Neural progenitor cell (in vitro differentiated cells): ENCODE data around the gene KISS1. TPM values are rescaled to one million over a fixed set of nuclear protein-coding genes. Genes with fewer than 3 reads are reported as not detected.

Experiments used
- DNase-seq: peaks from one replicate; pipeline ENCODE4 v3.0.0-alpha.2; 2016; ENCODE audit warnings: low spot score
- H2AFZ ChIP-seq: fragments of 200-600 bp; sonication (generic); replicated peaks from 2 replicates; pipeline ENCODE4 v1.6.1; 2016; ENCODE audit warnings: antibody characterized with exemption
- H3F3A ChIP-seq: fragments of 200-600 bp; sonication (generic); 2 replicates; pipeline ENCODE4 v1.6.1; 2016; ENCODE audit warnings: antibody characterized with exemption, low read depth
- H3K27ac ChIP-seq: fragments of 200-600 bp; sonication (generic); 2 replicates; pipeline ENCODE4 v1.5.1; 2016; ENCODE audit warnings: mild to moderate bottlenecking
- H3K27me3 ChIP-seq: fragments of 200-600 bp; sonication (generic); 2 replicates; pipeline ENCODE4 v1.6.1; 2016; ENCODE audit warnings: mild to moderate bottlenecking, moderate library complexity
- H3K36me3 ChIP-seq: fragments of 200-600 bp; sonication (generic); 2 replicates; pipeline ENCODE4 v1.5.1; 2016
- H3K4me1 ChIP-seq: fragments of 200-600 bp; sonication (generic); 2 replicates; pipeline ENCODE4 v1.6.1; 2016; ENCODE audit warnings: mixed run types
- H3K4me2 ChIP-seq: fragments of 200-600 bp; sonication (generic); 2 replicates; pipeline ENCODE4 v1.6.1; 2016
- H3K4me3 ChIP-seq: fragments of 200-600 bp; sonication (generic); 2 replicates; pipeline ENCODE4 v1.5.1; 2016
- H3K79me2 ChIP-seq: fragments of 200-600 bp; sonication (generic); 2 replicates; pipeline ENCODE4 v1.6.1; 2016; ENCODE audit warnings: low read depth
- H3K9ac ChIP-seq: fragments of 200-600 bp; sonication (generic); 2 replicates; pipeline ENCODE4 v1.6.1; 2016
- H3K9me3 ChIP-seq: fragments of 200-600 bp; sonication (generic); 2 replicates; pipeline ENCODE4 v1.5.1; 2016; ENCODE audit warnings: low read depth
- H4K20me1 ChIP-seq: fragments of 200-600 bp; sonication (generic); 2 replicates; pipeline ENCODE4 v1.6.1; 2016; ENCODE audit warnings: low read depth
- H3K27ac Mint-ChIP-seq: 3 replicates; pipeline ENCODE4 v1.8.0; 2021; ENCODE audit warnings: mixed read lengths
- H3K27me3 Mint-ChIP-seq: 2 replicates; pipeline ENCODE4 v1.8.0; 2022; ENCODE audit warnings: low read depth, mild to moderate bottlenecking, inconsistent platforms, moderate library complexity, mixed read lengths; ENCODE audit not compliant: insufficient read depth
- H3K36me3 Mint-ChIP-seq: 3 replicates; pipeline ENCODE4 v1.8.0; 2021; ENCODE audit warnings: mixed read lengths
- H3K4me1 Mint-ChIP-seq: 3 replicates; pipeline ENCODE4 v1.8.0; 2021; ENCODE audit warnings: mixed read lengths
- H3K4me3 Mint-ChIP-seq: 3 replicates; pipeline ENCODE4 v1.8.0; 2021; ENCODE audit warnings: mild to moderate bottlenecking, moderate library complexity, mixed read lengths
- H3K9me3 Mint-ChIP-seq: 3 replicates; pipeline ENCODE4 v1.8.0; 2020; ENCODE audit warnings: mixed read lengths
- CTCF ChIP-seq: fragments of 200-600 bp; sonication (generic); IDR thresholded peaks from 2 replicates; pipeline ENCODE4 v1.5.1; 2017; ENCODE audit warnings: antibody characterized with exemption, mild to moderate bottlenecking
- EZH2 ChIP-seq: fragments of 200-600 bp; sonication (generic); IDR thresholded peaks from 2 replicates; pipeline ENCODE4 v1.6.1; 2017; ENCODE audit warnings: antibody characterized with exemption, mild to moderate bottlenecking, moderate library complexity
- EZH2phosphoT487 ChIP-seq: fragments of 200-600 bp; sonication (generic); IDR thresholded peaks from 2 replicates; pipeline ENCODE4 v1.6.1; 2017; ENCODE audit warnings: antibody characterized with exemption
- total RNA-seq: library from RNA; depleted of rRNA; stranded (reverse); fragments of >200 nt; gene quantifications from 2 replicates; pipeline ENCODE4 v1.2.3, GENCODE V29; 2015; ENCODE audit warnings: low replicate concordance

KISS1 gene
- total RNA-seq, 1 donor from 2014 or later = not detected

DNA sequence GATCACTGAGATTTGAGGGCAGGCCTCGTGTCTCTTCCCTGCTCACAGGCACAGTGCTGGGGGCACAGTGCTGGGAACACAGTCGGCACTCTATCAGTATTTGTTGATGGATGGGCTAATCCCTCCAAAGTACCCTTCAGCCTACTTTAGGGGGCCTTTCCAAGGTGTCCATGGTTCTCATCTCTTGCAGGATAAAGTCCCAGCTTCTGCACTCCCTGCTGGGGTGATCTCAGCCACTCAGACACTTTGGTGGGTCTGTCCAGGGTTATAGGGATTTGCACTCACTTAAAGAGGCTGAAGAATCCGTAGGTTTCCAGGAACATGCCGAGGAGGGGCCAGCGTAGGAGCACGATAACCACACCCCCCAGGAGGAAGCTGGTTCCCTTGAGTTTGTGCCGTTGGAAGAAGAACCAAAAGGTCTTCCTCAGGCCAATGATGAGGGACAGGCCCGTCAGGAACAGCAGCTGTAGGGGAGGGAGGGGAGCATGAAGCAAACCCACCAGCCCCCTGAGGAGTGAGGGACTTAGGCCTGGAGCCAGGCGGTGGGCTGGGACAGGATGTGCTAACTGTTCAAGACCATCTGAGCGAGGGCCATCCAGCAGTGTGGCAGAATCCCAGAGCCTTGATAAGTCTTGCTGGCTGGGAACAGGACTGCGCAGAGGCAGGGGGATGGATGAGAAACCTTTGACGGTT is 5.2 kb upstream of the KISS1 start:
- no peaks in the 10 kb centered on the region for H3K9me3 ChIP-seq
- no peak for DNase-seq
- no peak overlapping the region for H3K4me3 Mint-ChIP-seq
- no peaks in the 10 kb centered on the region for H3K4me1 ChIP-seq
- no peaks in the 10 kb centered on the region for H4K20me1 ChIP-seq
- no peaks in the 10 kb centered on the region for H3K36me3 Mint-ChIP-seq
- TF ChIP-seq EZH2 (no peak), CTCF (no peak), EZH2phosphoT487 (no peak)
- H3F3A ChIP-seq = no peaks in the 10 kb centered on the region
- no peaks in the 10 kb centered on the region for H3K36me3 ChIP-seq
- no peak overlapping the region for H3K27ac Mint-ChIP-seq
- no peaks in the 10 kb centered on the region for H3K79me2 ChIP-seq
- no peak overlapping the region for H3K4me2 ChIP-seq
- H3K27ac ChIP-seq = no peak overlapping the region
- no peak overlapping the region for H3K9ac ChIP-seq
- no peak overlapping the region for H2AFZ ChIP-seq
- H3K9me3 Mint-ChIP-seq = no peaks in the 10 kb centered on the region
- H3K4me3 ChIP-seq = no peak overlapping the region
- peaks cover 3% of the 10 kb centered on the region for H3K27me3 ChIP-seq
- peaks cover 13% of the 10 kb centered on the region for H3K27me3 Mint-ChIP-seq
- no peaks in the 10 kb centered on the region for H3K4me1 Mint-ChIP-seq

GRCh38 chr1:204199579-204199978 is 3.3 kb upstream of the KISS1 start:
- H3K27ac ChIP-seq = no peak overlapping the region

GRCh38 chr1:204198348-204199340 is 2.4 kb upstream of the KISS1 start:
- H3K4me1 ChIP-seq = no peaks in the 10 kb centered on the region
- H3K27me3 ChIP-seq = no peaks in the 10 kb centered on the region
- Mint-ChIP-seq H3K36me3 (no peaks in the 10 kb centered on the region), H3K4me1 (peaks cover 3% of the 10 kb centered on the region), H3K9me3 (no peaks in the 10 kb centered on the region), H3K4me3 (no peak overlapping the region), H3K27me3 (peaks cover 22% of the 10 kb centered on the region), H3K27ac (no peak overlapping the region)
- no peaks in the 10 kb centered on the region for H3K36me3 ChIP-seq
- H3K9ac ChIP-seq = no peak overlapping the region
- TF ChIP-seq EZH2phosphoT487 (no peak), EZH2 (no peak), CTCF (no peak)
- no peak overlapping the region for H3K4me2 ChIP-seq
- no peaks in the 10 kb centered on the region for H4K20me1 ChIP-seq
- H3F3A ChIP-seq = peaks cover 6% of the 10 kb centered on the region
- no peak overlapping the region for H2AFZ ChIP-seq
- H3K79me2 ChIP-seq = no peaks in the 10 kb centered on the region
- H3K27ac ChIP-seq = no peak overlapping the region
- peak; percentile 30 for DNase-seq
- H3K9me3 ChIP-seq = no peaks in the 10 kb centered on the region
- H3K4me3 ChIP-seq = no peak overlapping the region

More at GRCh38 chr1:204199579-204199978, 3.3 kb upstream of the KISS1 start:
- H3K9me3 Mint-ChIP-seq = no peaks in the 10 kb centered on the region
- no peak for TF ChIP-seq EZH2phosphoT487
- TF ChIP-seq CTCF = no peak
- no peak for TF ChIP-seq EZH2
- H3K4me3 ChIP-seq = no peak overlapping the region
- H3K79me2 ChIP-seq = no peaks in the 10 kb centered on the region
- no peaks in the 10 kb centered on the region for H3K9me3 ChIP-seq
- no peaks in the 10 kb centered on the region for H3K27me3 ChIP-seq
- no peaks in the 10 kb centered on the region for H3K4me1 ChIP-seq
- H3K9ac ChIP-seq = no peak overlapping the region
- no peak for DNase-seq
- peaks cover under 1% of the 10 kb centered on the region for H3K4me1 Mint-ChIP-seq
- H2AFZ ChIP-seq = no peak overlapping the region
- H3K27me3 Mint-ChIP-seq = peaks cover 18% of the 10 kb centered on the region
- peaks cover 6% of the 10 kb centered on the region for H3F3A ChIP-seq
- no peaks in the 10 kb centered on the region for H3K36me3 Mint-ChIP-seq
- H3K36me3 ChIP-seq = no peaks in the 10 kb centered on the region
- no peak overlapping the region for H3K27ac Mint-ChIP-seq
- H4K20me1 ChIP-seq = no peaks in the 10 kb centered on the region
- no peak overlapping the region for H3K4me3 Mint-ChIP-seq
- H3K4me2 ChIP-seq = no peak overlapping the region
